Peyer's patch (tissue), 4 donors: Measurements from ENCODE around the gene SNX10.

Source experiments
- POLR2A ChIP-seq, 2 donors: fragments of 450-650 bp; IDR thresholded peaks; one replicate each; pipeline ENCODE4 v1.5.1; 2017; ENCODE audit warnings: antibody characterized with exemption in 2 of 2, mild to moderate bottlenecking in 2 of 2, moderate library complexity in 2 of 2
- TF ChIP-seq, protein P1 (sequence below), 6 experiments: fragments of 450-650 bp in 4 of 6; fragments of 200-600 bp in 2 of 6; sonication (generic) in 1 of 6; IDR thresholded peaks; one replicate each; pipeline ENCODE4 v1.5.1; 2017 to 2019; ENCODE audit warnings: antibody characterized with exemption in 6 of 6, mild to moderate bottlenecking in 3 of 6, moderate library complexity in 1 of 6

DNA sequence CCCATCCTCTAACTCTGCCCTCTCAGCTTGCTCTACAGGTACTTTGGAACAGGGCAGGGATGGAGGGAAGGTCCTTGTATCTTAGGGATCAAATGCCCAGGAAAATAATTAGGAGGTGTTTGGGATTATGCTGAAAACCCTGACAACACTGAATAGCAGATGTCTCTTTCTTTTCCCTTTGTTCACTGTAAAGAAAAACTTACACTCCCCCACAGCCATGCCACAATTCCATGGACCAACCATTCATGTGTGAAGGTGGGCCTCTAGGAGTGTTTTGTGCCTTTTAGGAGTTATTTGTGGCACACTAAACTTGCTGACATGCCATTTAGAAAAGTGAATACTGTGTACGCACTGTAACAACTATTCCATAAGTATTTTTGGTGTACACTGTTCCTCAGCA is 108.1 kb downstream of the SNX10 start:
- TF ChIP-seq, protein P1, sequence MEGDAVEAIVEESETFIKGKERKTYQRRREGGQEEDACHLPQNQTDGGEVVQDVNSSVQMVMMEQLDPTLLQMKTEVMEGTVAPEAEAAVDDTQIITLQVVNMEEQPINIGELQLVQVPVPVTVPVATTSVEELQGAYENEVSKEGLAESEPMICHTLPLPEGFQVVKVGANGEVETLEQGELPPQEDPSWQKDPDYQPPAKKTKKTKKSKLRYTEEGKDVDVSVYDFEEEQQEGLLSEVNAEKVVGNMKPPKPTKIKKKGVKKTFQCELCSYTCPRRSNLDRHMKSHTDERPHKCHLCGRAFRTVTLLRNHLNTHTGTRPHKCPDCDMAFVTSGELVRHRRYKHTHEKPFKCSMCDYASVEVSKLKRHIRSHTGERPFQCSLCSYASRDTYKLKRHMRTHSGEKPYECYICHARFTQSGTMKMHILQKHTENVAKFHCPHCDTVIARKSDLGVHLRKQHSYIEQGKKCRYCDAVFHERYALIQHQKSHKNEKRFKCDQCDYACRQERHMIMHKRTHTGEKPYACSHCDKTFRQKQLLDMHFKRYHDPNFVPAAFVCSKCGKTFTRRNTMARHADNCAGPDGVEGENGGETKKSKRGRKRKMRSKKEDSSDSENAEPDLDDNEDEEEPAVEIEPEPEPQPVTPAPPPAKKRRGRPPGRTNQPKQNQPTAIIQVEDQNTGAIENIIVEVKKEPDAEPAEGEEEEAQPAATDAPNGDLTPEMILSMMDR (IDR thresholded peaks at IDR 0.05): no peak
- TF ChIP-seq POLR2A (IDR thresholded peaks at IDR 0.05): no peak
